ENCODE data around the gene NBPF15. TPM values are rescaled to one million over a fixed set of nuclear protein-coding genes. Genes with fewer than 3 reads are reported as not detected.
"Not testable (repeated sequence)": the region's sequence is repeated elsewhere in the genome, so short reads cannot be mapped to it uniquely, and the experiment has no call there.

NBPF15 gene
- total and polyA plus RNA-seq, 9 of the 15 experiments (the other 6 are each of a cell fraction or from before 2014, with no cell fraction given), result 1.8 to 13.2 (median 6.0) TPM

GRCh38 chr1:144412491-144413403 lies 48.7 kb downstream of the NBPF15 start (continued):
- TF ChIP-seq ZHX1 (conservative IDR thresholded peaks at IDR 0.05; ENCODE audit: low read length) (peak; percentile 91), ZNF318 (IDR thresholded peaks at IDR 0.05; ENCODE audit: borderline replicate concordance in 1 of 2, low read depth in 1 of 2) (peak in 1 of 2 experiments; percentile 94; a peak in 2 of 4 replicates), ATF1 (CRISPR knock-in tag; IDR thresholded peaks at IDR 0.05) (0 out of 2 replicates have a peak, but pooled peaks have one; percentile 44), NR3C1 (CRISPR knock-in tag; IDR thresholded peaks at IDR 0.05) (peak; percentile 36; the same call in 1 of the 2 replicates), ZNF695 (CRISPR knock-in tag; IDR thresholded peaks at IDR 0.05) (peak; percentile 98), ERF (CRISPR knock-in tag; IDR thresholded peaks at IDR 0.05) (peak; percentile 100), ETS1 (conservative IDR thresholded peaks at IDR 0.05; ENCODE audit: control insufficient read depth, low read depth, low read length) (peak; percentile 98), ZNF134 (CRISPR knock-in tag; conservative IDR thresholded peaks at IDR 0.05) (peak; percentile 78), ARID2 (IDR thresholded peaks at IDR 0.05) (peak; percentile 74; the same call in 1 of the 2 replicates), POLR2G (IDR thresholded peaks at IDR 0.05; ENCODE audit: low read depth, low read length) (peak; percentile 75), ETV6 (IDR thresholded peaks at IDR 0.05; ENCODE audit: borderline replicate concordance in 1 of 2, low read depth in 2 of 2, low read length in 1 of 2) (peak in 1 of 2 experiments; percentile 88; a peak in 2 of 4 replicates), ETV6 (CRISPR knock-in tag; IDR thresholded peaks at IDR 0.05; ENCODE audit: borderline replicate concordance) (peak; percentile 58; the same call in 1 of the 2 replicates), SRF (CRISPR knock-in tag; IDR thresholded peaks at IDR 0.05) (peak; percentile 12 to 97; a peak in 3 of 4 replicates)
- TF ChIP-seq ATF1 (tag; IDR thresholded peaks at IDR 0.05), result not testable (repeated sequence)

Data from K562 (cell line).